ENCODE results near the gene GRM1.

The GRM1 gene

DNA sequence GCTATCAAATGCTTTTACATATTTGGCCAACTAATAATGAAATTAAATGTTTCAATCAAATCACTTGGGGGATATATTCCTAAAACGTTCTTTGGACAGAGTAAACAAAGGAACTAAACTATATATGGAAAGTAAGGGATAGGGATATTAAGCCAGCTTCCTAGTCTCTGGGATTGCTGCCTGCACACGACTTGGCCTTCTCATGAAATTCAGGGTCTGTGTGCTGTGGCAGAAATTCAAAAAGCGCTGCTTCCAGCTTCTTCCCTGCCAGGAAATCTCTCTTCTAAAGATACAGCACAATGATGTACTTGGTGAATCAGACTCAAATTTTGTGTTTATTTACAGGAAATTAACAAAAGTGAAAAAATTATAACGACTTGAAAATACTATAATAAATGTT is 308.5 kb downstream of the GRM1 start:
- H3K36me3 ChIP-seq (ENCODE audit: insufficient read depth, low read length) = no peaks in the 10 kb centered on the region
- H3K9me3 ChIP-seq (ENCODE audit: low read length) = no peaks in the 10 kb centered on the region
- no peak overlapping the region for H3K4me3 ChIP-seq (ENCODE audit: low read length)
- H2AFZ ChIP-seq (ENCODE audit: low read depth, low read length) = no peak overlapping the region
- H3K27me3 ChIP-seq (ENCODE audit: insufficient read depth, low read length) = no peaks in the 10 kb centered on the region
- no peaks in the 10 kb centered on the region for H3K4me1 ChIP-seq (ENCODE audit: insufficient read depth, low read length)

DNA sequence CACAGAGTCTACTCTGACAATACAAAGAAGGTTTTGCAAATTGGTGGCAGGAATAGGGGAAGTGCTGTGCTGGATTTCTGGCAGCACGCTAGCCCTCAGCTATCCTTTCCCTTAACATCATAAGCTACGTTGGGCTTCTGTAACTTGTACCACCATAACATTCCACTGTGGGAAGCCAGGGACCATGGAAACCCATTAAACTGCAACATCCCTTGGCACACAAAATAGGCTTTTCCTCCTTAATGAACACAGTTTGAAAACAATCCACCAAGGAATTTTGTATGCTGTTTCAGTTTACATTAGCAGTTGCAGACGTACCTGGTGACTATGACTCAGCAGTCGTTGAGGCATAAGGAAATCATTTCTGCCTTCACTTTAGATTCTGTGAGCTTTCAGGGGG is 310.9 kb downstream of the GRM1 start:
- H3K9me3 ChIP-seq (ENCODE audit: low read length) = no peaks in the 10 kb centered on the region
- H3K27me3 ChIP-seq (ENCODE audit: insufficient read depth, low read length) = no peaks in the 10 kb centered on the region
- H3K4me1 ChIP-seq (ENCODE audit: insufficient read depth, low read length) = no peaks in the 10 kb centered on the region
- H3K36me3 ChIP-seq (ENCODE audit: insufficient read depth, low read length) = no peaks in the 10 kb centered on the region
- H2AFZ ChIP-seq (ENCODE audit: low read depth, low read length) = no peak overlapping the region
- H3K4me3 ChIP-seq (ENCODE audit: low read length) = no peak overlapping the region

DNA sequence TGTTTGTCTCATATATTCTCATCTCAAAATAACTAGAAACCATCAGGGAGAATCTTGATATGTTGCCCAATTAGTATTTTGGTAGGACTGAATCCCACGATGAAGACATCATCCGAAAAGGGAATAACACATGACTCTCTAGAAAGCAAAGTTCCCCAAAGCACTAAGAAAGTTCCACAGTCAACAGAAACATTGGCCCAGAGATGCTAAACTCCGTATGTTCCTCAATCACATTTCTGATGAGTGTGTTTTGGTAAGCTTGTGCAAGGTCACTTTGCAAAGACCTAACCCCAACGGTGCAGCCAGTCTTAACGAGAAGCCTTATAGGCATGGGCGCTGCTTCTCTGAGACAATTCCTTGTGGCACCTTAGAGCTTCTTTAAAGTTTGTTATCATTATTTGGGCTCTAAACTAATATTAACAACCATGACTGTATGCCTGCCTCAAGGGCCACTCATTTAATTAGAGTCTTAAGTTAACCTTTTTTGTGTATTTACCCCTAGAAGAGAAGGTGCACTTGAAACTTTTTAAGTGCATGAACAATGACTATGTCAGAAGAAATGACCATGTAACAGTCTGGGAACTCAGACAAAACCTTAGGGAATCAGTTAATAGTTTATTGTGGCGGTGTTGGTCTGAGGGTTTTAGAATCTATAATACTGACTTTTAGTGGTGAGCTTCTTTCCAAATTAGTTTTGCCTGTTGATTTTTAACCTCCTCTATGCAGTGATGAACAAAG is 312.8 kb downstream of the GRM1 start:
- Histone ChIP-seq H2AFZ (ENCODE audit: low read depth, low read length) (no peak overlapping the region), H3K4me3 (ENCODE audit: low read length) (no peak overlapping the region), H3K4me1 (ENCODE audit: insufficient read depth, low read length) (no peaks in the 10 kb centered on the region), H3K27me3 (ENCODE audit: insufficient read depth, low read length) (no peaks in the 10 kb centered on the region), H3K36me3 (ENCODE audit: insufficient read depth, low read length) (no peaks in the 10 kb centered on the region), H3K9me3 (ENCODE audit: low read length) (no peaks in the 10 kb centered on the region)

DNA sequence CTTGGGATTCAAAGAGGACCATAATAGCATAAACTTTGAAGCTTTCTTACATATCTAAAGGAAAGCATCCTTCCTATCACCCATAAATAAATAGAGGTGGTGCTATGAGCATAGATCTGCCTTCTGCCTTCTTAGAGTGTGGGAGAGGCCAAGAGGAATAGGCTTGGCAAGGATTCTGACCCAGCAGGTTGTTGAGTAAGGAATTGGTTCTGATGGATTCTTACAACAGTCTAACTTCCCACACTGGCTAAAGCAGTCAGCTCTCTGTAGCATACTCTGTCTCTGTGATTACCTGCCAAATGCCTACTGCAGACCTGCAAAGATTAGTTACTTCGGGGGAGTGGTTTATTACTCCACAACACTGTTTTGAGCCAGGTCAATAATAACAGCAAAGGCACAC is 316.7 kb downstream of the GRM1 start:
- H3K9me3 ChIP-seq (ENCODE audit: low read length) = no peaks in the 10 kb centered on the region
- H3K36me3 ChIP-seq (ENCODE audit: insufficient read depth, low read length) = no peaks in the 10 kb centered on the region
- no peak overlapping the region for H3K4me3 ChIP-seq (ENCODE audit: low read length)
- no peaks in the 10 kb centered on the region for H3K27me3 ChIP-seq (ENCODE audit: insufficient read depth, low read length)
- no peaks in the 10 kb centered on the region for H3K4me1 ChIP-seq (ENCODE audit: insufficient read depth, low read length)
- no peak overlapping the region for H2AFZ ChIP-seq (ENCODE audit: low read depth, low read length)

DNA sequence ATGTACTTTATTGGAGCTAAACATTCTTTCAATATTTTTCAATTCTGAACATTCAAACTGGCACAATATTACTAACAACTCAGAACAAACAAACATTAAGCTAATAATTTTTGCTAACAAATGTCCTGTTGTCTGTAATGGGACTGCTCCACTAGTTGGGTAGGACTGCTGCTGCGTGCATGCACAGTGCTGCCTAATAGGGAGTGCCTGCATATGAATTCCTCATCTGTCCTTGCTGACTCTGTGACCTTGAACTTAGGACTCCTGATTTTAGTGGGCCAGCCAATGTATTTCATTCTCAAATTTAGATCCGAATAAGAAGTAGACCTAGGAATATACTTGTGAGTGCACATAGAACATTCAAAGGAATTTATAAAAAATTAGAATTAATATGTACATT is 318.2 kb downstream of the GRM1 start:
- H3K27me3 ChIP-seq (ENCODE audit: insufficient read depth, low read length) = no peaks in the 10 kb centered on the region
- H2AFZ ChIP-seq (ENCODE audit: low read depth, low read length) = no peak overlapping the region

DNA sequence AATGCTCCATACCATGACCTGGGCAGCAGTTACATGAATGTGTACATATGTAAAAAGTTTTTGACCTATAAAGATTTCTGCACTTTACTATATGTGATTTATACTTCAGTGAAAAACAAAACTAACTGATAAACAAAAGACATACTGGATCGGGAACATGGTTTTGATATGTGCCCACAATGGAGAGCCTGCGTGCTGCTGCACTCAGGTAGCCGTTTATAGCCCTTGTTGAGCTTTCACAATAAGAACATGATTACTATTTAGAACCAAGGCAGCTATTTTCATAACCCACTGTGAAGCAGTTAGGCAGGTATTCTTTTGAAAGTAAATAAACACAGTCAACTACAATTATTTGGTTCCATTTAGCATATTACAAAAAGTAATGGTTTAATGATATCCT is 318.8 kb downstream of the GRM1 start:
- no peaks in the 10 kb centered on the region for H3K4me1 ChIP-seq (ENCODE audit: insufficient read depth, low read length)
- no peaks in the 10 kb centered on the region for H3K9me3 ChIP-seq (ENCODE audit: low read length)
- H3K36me3 ChIP-seq (ENCODE audit: insufficient read depth, low read length) = no peaks in the 10 kb centered on the region
- no peaks in the 10 kb centered on the region for H3K27me3 ChIP-seq (ENCODE audit: insufficient read depth, low read length)
- no peak overlapping the region for H2AFZ ChIP-seq (ENCODE audit: low read depth, low read length)
- H3K4me3 ChIP-seq (ENCODE audit: low read length) = no peak overlapping the region

More for the DNA sequence above, 318.2 kb downstream of the GRM1 start:
- H3K4me1 ChIP-seq (ENCODE audit: insufficient read depth, low read length) = no peaks in the 10 kb centered on the region
- H3K36me3 ChIP-seq (ENCODE audit: insufficient read depth, low read length) = no peaks in the 10 kb centered on the region
- no peak overlapping the region for H3K4me3 ChIP-seq (ENCODE audit: low read length)
- H3K9me3 ChIP-seq (ENCODE audit: low read length) = no peaks in the 10 kb centered on the region

DNA sequence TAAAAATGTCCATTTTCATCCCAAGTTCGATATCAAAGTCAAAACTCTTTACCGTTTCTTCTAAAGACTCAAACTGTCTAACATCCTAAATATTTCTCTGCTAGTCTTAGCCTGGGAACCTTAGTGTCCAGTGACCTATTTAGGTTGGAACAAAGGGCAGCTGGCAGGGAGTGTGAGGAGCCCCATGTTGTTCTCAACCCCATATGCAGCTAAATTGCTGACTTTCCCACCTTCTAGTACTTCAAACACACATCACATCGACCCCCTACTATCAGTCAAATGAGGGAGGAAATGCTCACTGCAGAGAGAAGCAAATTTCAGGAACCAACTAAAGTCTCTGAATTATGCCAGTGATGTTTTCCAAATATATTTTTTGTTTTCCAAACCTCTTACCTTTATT is 322.2 kb downstream of the GRM1 start:
- H3K9me3 ChIP-seq (ENCODE audit: low read length) = no peaks in the 10 kb centered on the region
- H3K27me3 ChIP-seq (ENCODE audit: insufficient read depth, low read length) = no peaks in the 10 kb centered on the region
- H3K4me1 ChIP-seq (ENCODE audit: insufficient read depth, low read length) = no peaks in the 10 kb centered on the region
- H3K4me3 ChIP-seq (ENCODE audit: low read length) = no peak overlapping the region
- H2AFZ ChIP-seq (ENCODE audit: low read depth, low read length) = no peak overlapping the region
- no peaks in the 10 kb centered on the region for H3K36me3 ChIP-seq (ENCODE audit: insufficient read depth, low read length)

DNA sequence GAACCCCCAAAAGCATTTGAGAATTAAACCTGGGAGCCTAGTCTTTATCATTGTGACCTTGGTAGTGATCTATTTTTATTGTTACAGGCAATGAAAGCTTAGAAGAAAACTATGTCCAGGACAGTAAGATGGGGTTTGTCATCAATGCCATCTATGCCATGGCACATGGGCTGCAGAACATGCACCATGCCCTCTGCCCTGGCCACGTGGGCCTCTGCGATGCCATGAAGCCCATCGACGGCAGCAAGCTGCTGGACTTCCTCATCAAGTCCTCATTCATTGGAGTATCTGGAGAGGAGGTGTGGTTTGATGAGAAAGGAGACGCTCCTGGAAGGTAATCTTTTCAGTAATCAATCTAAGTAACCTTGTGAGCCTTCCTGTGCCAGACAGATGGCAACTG is 323.3 kb downstream of the GRM1 start:
- H3K36me3 ChIP-seq (ENCODE audit: insufficient read depth, low read length) = no peaks in the 10 kb centered on the region
- H3K27me3 ChIP-seq (ENCODE audit: insufficient read depth, low read length) = no peaks in the 10 kb centered on the region
- H2AFZ ChIP-seq (ENCODE audit: low read depth, low read length) = no peak overlapping the region
- no peaks in the 10 kb centered on the region for H3K4me1 ChIP-seq (ENCODE audit: insufficient read depth, low read length)
- no peaks in the 10 kb centered on the region for H3K9me3 ChIP-seq (ENCODE audit: low read length)
- no peak overlapping the region for H3K4me3 ChIP-seq (ENCODE audit: low read length)

DNA sequence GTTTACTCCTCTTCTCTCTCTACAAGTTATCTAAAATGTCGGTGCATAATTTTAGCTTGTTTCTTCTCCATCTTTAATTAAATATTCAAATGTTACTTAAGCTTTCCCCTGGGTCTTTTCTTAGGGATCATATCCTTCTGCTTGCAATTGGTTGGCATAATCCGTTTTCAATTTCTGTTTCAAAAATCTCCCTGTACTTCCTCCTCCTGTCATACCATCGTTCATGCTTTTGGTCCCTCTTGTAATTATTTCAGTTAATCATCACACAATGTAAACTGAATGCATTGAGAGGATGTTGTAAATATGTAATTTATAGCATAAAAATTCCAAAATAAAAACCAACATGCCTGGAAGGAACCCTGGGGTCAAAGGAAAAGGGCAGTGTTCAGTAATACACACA is 325.6 kb downstream of the GRM1 start:
- Histone ChIP-seq H3K27me3 (ENCODE audit: insufficient read depth, low read length) (no peaks in the 10 kb centered on the region), H2AFZ (ENCODE audit: low read depth, low read length) (no peak overlapping the region), H3K36me3 (ENCODE audit: insufficient read depth, low read length) (no peaks in the 10 kb centered on the region), H3K9me3 (ENCODE audit: low read length) (no peaks in the 10 kb centered on the region), H3K4me1 (ENCODE audit: insufficient read depth, low read length) (no peaks in the 10 kb centered on the region), H3K4me3 (ENCODE audit: low read length) (no peak overlapping the region)

DNA sequence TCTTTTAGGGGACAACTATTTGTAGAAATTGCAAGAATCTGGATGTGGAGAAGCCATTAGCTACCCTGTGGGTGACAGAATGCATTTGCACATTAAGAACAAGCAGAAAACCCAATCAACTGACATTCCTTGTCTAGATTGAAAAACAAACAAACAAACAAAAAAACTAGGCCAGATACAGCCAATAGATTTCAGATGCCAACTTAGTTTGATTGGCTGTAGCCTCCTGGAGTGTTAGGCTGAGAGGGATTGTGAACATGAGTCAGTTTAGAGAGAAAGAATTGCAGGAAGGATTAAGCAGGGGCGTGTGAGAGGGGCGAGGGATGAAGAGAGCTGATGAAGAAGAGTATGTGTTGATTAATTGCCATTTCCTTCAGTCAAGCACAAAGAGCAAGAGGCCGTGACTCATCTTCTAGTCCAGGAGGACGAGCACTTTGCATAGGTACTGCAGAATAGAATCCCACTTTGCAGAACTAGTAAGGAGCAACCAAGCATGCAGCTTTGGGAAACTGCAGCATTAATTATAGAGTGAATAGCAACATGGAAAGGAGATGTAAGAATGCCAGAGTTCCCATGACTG is 326.7 kb downstream of the GRM1 start:
- no peak overlapping the region for H2AFZ ChIP-seq (ENCODE audit: low read depth, low read length)

DNA sequence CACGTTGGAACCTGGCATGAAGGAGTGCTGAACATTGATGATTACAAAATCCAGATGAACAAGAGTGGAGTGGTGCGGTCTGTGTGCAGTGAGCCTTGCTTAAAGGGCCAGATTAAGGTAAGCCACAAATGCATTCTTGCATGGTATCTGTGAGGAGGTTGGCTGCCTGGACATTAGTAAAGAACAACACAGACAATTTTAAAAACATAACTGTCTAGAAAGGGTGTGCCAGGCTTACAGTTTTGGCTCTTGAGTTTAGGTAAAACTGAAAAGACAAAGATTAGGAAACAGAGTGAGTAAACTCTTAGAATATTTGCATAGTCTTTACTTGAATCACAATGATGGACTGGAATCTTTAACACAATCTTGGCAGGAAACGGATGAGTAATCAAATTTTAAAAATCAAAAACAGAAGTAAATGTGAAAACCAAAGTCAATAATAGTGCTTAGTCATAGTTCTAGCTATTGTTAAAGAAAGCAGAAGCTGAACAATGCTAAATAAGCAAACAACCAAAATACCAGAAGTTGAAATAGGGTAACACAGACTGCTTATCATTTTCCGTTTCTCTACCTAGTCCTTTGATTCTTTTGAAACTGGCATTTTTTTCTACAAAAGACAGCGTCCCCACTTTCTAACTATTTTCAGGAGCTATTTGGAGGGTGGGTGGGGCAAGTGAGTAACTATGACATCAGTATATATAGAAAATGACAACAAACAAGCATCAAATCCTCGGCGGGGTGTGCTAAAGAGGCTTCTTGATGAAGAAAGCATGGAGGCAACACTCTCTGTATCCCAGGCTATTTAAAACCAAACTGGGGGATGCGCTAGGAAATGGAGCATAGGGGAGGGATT is 328.9 kb downstream of the GRM1 start:
- H3K27me3 ChIP-seq (ENCODE audit: insufficient read depth, low read length) = no peaks in the 10 kb centered on the region
- no peaks in the 10 kb centered on the region for H3K4me1 ChIP-seq (ENCODE audit: insufficient read depth, low read length)
- H3K4me3 ChIP-seq (ENCODE audit: low read length) = no peak overlapping the region
- H3K9me3 ChIP-seq (ENCODE audit: low read length) = no peaks in the 10 kb centered on the region
- H3K36me3 ChIP-seq (ENCODE audit: insufficient read depth, low read length) = no peaks in the 10 kb centered on the region
- no peak overlapping the region for H2AFZ ChIP-seq (ENCODE audit: low read depth, low read length)

More for the DNA sequence above, 326.7 kb downstream of the GRM1 start:
- H3K4me1 ChIP-seq (ENCODE audit: insufficient read depth, low read length) = no peaks in the 10 kb centered on the region
- H3K4me3 ChIP-seq (ENCODE audit: low read length) = no peak overlapping the region
- no peaks in the 10 kb centered on the region for H3K27me3 ChIP-seq (ENCODE audit: insufficient read depth, low read length)
- no peaks in the 10 kb centered on the region for H3K9me3 ChIP-seq (ENCODE audit: low read length)
- no peaks in the 10 kb centered on the region for H3K36me3 ChIP-seq (ENCODE audit: insufficient read depth, low read length)

DNA sequence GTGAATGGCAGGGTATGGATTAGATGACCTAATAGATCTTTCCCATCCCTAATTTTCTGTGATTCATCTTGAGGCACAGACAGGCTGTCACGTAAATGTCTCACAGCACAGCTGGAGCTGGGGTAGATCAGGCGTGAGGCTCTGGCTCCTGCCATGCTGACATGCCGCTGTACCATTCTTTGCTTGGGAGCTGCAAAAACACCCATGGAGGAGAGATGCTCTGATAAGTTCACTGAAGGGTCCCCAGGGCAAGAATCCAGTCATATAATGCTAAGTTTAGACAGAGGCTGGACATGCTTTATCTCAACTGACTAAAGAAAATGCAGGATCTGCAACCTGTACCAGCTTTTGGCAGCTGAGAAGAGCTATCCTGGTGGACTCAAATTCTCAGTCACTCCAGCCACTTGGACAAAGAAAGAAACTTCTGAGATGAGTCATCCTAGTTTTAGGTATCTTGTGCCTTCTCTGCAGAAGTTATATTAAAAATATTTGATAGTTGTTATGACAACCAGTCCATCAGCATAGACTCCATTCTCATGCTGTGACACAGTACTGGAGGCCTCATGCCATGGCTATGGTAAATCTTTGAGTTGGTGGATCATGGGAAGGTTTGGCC is 329.7 kb downstream of the GRM1 start:
- H3K4me1 ChIP-seq (ENCODE audit: insufficient read depth, low read length) = no peaks in the 10 kb centered on the region

DNA sequence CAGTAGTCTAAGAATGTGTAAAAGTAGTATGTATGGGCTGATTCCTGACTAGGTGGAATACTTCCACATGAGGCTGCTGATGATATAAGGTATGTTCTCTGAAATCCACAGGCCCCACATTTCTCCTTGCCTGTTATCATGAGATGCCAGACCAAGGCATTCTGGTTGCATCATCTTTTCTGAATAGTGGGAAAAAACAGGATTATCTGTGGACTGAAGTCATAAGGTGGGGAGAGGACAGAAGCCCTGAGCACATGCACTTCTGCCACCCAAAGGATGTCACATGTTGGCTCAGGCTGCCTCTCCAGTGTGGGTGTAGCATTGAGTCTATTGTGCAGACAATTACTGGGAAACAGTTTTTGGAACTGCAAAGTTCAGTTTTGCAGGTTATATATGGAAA is 330.3 kb downstream of the GRM1 start:
- H3K9me3 ChIP-seq (ENCODE audit: low read length) = no peaks in the 10 kb centered on the region
- no peaks in the 10 kb centered on the region for H3K36me3 ChIP-seq (ENCODE audit: insufficient read depth, low read length)
- no peak overlapping the region for H3K4me3 ChIP-seq (ENCODE audit: low read length)
- no peaks in the 10 kb centered on the region for H3K27me3 ChIP-seq (ENCODE audit: insufficient read depth, low read length)
- no peaks in the 10 kb centered on the region for H3K4me1 ChIP-seq (ENCODE audit: insufficient read depth, low read length)
- no peak overlapping the region for H2AFZ ChIP-seq (ENCODE audit: low read depth, low read length)

More for the DNA sequence above, 329.7 kb downstream of the GRM1 start:
- H3K36me3 ChIP-seq (ENCODE audit: insufficient read depth, low read length) = no peaks in the 10 kb centered on the region
- H3K4me3 ChIP-seq (ENCODE audit: low read length) = no peak overlapping the region
- H3K27me3 ChIP-seq (ENCODE audit: insufficient read depth, low read length) = no peaks in the 10 kb centered on the region
- no peaks in the 10 kb centered on the region for H3K9me3 ChIP-seq (ENCODE audit: low read length)
- H2AFZ ChIP-seq (ENCODE audit: low read depth, low read length) = no peak overlapping the region

All from neuron (in vitro differentiated cells).